NCI-H446 (cell line): ENCODE measurements around the gene GIMAP7.
"Not testable (repeated sequence)": the region's sequence is repeated elsewhere in the genome, so short reads cannot be mapped to it uniquely, and the experiment has no call there.

Experiments used
- DNase-seq, 2 experiments: peaks; one replicate each; lab custom pipeline; 2025; lab: John Stamatoyannopoulos, UW

The GIMAP7 gene

DNA sequence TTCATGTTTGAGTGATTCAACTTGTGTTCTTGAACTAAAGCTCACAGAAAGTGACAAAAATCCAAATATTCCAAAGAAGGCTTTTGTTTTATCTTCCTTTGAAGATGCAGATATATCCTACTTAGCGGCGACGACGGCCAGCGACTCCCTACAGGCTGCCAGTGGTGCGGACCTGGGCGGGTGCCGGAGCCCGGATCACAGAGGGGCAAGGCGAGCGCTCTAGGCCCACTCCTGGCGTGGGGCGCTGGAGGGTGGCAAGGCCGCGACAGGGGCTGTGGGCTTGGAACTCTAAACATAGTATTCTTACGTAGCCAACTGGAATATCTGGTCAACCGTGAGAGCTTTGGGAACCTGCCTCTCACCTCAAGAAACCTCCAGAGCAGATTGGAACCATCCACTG, 914 bp upstream of the GIMAP7 start:
- DNase-seq: no peak

DNA sequence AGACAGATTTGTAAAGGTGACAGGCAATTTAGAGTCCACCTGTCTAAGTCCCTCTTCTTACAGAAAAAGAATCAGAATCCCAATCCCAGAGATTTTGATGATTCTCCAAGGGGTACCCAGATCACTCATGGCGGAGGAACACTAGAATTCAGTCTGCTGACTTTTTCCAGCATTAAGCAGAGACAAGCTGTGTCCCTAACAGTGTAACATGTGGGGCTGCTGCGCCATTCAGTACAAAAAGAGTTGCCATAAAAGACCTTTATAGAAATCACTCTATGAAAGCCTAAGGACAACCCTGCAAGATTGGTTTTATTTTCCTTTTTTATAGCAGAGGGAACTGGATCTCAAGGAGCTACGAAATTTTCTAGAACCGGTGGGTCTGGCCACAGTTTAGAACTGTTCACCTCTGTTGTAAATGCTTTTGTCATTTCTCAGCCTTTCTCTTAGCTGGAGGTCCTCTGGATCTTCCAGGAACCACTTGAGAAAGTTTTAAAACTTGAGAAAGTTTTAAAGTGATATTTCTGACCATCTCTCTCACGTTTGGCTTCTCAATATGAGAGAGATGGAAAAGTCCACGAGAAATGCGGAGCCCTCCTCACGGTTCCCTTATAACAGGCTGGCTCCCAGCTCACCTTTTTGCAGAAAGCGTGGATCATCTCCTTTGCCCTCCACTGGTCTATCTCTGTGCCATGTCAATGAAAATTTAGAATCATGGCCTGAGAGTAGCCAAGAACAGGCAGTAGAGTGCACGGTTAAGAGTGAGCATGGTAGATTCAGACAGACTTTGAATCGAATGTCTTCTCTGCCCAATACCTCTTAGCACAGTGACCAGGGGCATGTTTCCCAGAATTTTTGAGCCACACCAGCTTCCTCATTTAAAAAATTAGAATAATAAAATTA, 826 bp downstream of the GIMAP7 start:
- no peak for DNase-seq

DNA sequence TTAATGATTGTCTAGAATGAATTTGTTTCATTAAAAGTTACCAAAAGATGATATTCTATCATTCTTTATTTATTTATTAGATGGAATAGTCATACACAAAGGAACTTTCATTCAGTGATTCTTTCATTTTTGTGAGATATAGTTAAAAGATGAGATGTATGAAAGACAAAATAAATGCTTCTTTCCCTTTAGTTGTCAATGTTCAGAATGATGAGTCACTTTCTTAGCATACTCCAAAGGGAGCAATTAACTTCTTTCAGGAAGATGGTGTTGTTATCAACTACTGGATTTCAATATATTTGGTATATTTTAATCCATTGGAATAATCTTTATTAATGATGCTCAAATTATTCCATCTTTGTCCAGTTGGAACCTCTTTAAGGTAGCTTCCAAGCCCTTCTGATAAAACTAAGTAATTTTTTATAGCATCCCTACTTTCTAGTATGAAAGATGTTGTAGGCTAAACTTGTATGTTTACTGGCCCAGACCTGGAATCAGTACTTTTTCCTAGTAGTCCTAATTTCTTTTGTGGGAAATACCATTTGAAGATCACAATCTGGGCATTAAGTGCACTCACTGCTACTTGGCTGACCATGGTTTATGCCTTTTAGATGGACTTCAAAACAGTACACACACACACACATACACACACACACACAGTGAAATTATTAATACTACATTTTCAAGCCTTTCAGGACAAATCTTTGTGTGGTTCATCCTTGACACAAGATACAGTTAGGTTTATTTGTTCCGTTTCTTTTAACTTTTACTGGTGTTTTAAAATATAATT, 2.5 kb downstream of the GIMAP7 start:
- no peak for DNase-seq

DNA sequence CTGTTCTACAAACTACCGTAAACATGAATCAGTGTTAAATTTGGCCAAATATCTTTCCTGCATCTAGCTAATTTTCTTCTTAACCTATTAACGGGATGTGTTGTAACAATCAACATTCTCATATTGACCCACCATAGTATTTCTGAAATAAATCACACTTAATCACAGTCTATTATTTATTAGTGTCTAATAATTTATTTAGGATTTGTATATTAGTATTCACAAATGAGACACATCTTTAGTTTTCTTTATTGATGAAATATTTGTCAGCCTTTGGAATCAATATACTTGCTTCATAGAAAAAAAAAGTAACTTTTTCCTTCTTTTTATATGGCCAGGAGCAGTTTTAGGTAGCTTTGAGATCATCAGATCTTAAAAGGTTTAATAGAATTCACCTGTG, 4.6 kb downstream of the GIMAP7 start:
- DNase-seq: no peak

DNA sequence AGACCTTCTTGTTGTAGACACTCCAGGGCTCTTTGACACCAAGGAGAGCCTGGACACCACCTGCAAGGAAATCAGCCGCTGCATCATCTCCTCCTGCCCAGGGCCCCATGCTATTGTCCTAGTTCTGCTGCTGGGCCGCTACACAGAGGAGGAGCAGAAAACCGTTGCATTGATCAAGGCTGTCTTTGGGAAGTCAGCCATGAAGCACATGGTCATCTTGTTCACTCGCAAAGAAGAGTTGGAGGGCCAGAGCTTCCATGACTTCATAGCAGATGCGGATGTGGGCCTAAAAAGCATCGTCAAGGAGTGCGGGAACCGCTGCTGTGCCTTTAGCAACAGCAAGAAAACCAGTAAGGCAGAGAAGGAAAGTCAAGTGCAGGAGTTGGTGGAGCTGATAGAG, 5.5 kb downstream of the GIMAP7 start:
- no peak for DNase-seq

DNA sequence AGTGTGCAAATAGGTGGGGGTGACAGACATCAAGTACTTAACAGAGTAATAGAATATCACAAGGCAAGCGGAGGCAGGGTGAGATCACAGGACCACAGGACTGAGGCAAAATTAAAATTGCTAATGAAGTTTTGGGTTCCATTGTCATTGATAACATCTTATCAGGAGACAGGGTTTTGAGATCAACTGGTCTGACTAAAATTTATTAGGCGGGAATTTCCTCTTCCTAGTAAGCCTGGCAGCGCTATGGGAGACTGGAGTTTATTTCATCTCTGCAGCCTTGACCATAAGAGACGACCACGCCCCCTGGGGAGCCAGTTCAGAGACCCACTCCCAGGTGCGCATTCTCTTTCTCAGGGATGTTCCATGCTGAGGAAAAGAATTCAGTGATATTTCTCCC, 8.3 kb downstream of the GIMAP7 start:
- not testable (repeated sequence) for DNase-seq

DNA sequence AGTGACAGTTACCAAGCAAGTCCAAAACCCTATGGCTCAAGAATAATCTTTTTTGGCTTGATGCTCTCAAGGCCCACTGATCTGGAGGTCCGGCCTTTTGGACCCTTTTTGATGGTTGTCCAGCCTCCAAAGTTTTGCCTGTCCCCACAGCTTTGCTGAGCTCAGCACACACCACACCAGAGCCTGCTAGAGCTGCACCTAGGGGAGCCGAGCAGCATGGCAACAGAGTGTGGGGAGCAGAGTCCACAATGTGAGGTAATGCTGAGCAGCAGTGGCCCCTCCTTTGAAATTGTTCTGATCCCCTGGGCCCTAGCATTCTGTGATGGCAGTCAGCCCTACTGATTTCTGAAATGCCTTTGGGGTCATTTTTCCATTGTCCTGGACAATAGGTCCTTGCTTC, 9.3 kb downstream of the GIMAP7 start:
- DNase-seq: no peak

DNA sequence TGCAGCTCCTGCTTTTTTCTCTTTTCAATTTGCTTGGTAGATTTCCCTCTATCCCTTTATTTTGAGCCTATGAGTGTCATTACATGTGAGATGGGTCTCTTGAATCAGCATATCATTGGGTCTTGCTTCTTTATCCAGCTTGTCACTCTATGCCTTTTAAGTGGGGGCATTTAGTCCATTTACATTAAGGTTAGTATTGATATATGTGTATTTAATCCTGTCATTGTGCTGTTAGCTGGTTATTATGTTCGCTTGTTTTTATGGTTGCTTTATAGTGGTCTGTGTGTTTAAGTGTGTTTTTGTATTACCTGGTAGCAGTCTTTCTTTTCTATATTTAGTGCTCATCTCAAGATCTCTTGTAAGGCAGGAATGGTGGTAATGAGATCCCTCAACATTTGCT, 17.0 kb downstream of the GIMAP7 start:
- DNase-seq: no peak

DNA sequence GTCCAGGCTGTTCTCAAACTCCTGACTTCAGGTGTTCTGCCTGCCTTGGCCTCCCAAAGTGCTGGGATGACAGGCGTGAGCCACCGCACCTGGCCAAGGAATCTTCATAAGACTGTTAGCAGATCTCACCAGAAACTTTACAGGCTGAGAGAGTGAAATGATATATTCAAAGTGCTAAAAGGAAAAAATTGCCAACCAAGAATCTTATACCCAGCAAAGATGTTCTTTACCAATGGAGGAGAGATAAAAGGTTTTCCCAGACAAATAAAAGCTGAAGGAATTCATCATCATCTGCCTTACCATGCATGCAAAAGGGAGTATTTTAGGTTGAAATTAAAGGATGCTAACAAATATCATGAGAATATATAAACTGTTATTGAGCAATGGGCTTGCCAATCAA, 23.6 kb downstream of the GIMAP7 start:
- DNase-seq: no peak

DNA sequence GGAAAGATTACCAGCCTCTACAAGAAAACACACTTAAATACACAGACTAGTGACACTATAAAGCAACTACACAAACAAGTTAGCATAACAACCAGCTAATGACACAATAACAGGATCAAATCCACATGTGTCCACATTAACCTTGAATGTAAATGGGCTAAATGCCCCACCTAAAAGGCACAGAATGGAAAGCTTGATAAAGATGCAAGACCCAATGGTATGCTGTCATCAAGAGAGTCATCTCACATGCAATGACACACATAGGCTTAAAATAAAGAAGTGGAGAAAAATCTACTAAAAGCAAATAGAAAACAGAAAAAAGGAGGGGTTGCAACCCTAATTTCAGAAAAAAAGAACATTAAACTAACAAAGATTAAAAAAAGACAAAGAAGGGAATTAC, 38.5 kb downstream of the GIMAP7 start:
- no peak for DNase-seq

DNA sequence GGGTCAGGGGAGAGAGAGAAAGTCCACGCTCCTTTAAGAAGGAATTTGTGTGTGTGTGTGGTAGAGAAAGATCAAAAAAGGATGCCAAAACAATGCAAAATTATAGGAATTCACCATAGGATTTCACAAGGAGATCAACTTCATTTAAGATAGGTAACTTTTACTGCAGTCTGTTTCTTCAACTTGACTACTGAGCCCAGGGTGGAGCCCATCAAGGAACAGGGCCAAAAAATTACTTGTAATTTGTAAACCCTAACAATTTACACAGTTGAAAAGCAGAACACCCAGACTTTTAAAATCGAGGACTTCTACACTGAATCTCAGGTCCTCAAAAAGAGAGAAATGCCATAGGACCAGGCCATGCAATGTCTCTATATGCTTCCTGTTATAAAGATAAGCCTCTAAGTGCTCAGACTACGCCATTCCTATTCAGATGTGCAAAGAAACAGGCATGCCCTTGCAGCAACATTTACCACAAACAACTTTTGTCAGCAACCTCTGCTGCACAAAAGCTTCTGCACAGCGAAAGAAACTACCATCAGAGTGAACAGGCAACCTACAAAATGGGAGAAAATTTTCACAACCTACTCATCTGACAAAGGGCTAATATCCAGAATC, 42.0 kb downstream of the GIMAP7 start:
- no peak for DNase-seq

DNA sequence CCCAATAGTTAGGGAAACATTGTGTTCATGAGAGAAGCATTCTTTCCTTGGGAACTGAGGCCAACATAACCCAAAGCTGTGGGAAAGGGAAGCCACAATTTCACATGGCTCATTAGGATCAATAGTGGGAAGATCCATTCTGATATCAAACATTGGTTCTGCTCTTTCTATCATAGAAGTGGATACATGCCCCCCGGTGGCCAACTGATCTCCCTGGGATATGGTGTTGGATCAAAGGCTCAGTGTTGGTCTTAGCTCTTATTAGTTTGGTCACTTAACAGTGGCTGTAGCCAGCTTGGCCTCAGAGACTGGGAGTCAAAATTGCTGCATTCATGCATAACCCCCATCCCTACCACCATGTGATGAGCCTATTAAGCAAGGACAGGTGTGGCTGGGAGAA, 45.8 kb downstream of the GIMAP7 start:
- no peak for DNase-seq

DNA sequence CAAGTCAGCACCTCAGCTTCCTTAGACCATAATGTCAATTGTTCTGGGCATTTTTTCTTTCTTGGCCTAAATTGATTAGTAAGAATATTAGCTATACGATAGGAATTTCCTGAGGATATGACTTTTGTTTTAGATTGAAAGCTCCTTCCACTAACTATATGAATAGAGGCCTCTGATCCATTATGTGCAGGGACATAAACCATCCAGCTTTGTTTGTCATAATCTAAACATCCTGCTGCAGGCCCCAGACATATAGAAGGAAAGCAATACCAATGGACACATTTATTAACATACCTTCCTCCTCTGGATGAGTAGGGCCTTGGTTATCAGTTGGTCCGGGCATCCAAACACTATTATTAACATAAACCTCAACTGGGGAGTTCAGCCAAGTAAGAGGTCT, 48.2 kb downstream of the GIMAP7 start:
- DNase-seq: no peak

DNA sequence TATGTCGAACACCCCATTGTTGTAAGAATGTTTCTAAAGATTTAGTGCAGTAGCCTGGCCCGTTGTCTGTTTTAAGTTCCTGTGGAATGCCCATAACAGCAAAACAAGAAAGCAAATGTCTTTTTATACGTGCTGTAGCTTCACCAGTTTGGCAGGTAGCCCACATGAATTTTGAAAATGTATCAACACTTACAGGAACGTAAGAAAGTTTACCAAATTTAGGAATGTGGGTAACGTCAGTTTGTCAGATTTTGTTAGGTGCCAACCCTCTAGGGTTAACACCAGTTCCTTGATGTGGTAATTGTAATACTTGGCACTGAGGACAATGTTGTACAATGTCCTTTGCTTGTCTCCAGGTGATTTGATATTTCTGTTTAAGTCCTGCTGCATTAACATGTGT, 49.3 kb downstream of the GIMAP7 start:
- no peak for DNase-seq

DNA sequence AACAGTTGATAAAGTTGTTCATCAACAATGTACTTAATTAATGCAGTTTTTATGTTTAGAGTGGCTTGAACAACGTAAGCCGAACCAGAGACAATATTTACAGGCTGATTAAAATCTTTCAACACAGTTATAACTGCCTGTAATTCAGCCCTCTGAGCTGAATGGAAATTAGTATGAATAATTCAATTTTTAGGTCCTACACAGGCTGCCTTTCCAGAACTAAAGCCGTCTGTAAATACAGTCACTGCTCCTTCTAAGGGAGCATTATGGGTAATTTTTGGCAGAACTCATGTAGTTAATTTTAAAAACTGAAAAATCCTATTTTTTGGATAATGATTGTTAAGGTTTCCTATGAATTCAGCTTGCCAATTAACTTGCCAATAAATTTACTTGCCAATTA, 49.9 kb downstream of the GIMAP7 start:
- no peak for DNase-seq

DNA sequence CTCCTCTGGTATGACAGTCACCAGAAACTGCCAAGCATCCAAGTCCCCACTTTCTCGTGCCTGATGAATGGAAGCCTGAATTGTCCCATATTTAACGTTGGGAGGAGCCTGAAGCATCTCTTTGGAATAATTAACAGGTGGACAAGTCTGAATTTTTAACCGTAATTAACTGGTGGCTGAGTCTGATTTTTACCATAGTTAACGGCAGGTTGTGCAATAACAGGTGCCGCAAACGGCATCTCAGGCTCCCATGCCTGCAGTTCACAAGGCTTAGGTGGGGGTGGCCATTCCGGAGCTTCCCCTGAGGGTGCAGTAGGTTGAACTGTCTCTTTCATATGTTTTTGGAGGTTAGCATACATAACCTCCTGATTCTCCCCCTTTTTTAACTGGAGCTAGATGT, 50.6 kb downstream of the GIMAP7 start:
- DNase-seq: no peak

DNA sequence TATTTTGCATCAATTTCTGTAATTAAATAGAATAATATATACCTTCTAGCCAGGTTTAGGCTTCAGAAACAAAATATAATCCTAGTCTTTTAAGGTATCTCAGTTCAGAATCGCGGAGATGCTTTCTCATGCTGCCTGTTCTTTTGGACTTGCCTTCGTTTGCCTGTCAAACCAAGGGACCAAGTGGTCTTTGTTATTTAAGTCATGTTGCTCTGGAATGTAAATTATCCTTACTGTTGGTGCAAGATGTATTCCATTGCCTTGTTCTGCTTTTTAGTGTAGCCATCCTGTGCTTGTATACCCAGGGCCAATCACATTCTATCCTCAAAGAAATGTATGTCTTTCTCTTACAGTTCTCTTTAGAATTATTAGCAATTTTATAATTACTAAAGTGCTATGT, 51.5 kb downstream of the GIMAP7 start:
- no peak for DNase-seq

DNA sequence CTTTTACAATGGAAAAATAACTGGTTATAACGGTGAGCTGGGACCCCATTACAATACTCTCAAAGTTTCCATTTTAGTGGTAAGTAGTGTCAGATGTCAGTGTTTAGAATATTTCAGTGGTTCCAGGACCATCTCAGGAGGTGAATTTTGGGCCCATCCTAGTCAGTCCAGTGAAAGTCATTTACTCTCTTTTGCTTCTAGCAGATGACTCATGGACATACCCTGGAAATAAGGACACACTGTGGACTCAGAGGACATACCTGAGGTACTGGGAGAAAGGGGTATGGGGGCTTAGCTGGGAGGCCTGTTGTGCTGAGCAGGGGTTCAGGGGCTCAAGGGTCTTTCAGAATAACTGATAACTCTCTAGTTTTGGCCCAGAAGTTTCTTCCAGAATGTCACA, 51.9 kb downstream of the GIMAP7 start:
- no peak for DNase-seq

DNA sequence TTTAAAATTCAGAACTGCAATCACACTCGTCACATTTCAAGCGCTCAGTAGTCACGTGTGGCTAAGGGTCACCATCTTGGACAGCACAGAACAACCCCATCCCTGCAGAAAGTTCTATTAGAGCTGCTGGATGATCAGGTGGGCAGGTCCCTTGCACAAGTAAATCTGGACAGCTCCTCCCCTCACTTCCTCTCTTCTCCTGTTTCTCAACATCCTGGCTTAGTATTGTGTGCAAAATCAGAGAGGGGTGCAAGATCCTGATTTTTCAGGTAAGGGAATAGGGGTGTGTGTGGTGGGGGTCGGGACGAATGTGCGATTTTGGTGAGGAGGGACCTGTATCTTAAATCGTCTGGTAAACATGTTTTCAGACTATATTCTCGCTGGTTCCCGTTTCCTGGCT, 52.5 kb downstream of the GIMAP7 start, which contains the start of gene GIMAP4:
GIMAP4 (plus strand) TSS at position 222 of the 400 bp plus-strand sequence. CDS start 2,512 bp downstream, outside the sequence.
- DNase-seq: no peak

DNA sequence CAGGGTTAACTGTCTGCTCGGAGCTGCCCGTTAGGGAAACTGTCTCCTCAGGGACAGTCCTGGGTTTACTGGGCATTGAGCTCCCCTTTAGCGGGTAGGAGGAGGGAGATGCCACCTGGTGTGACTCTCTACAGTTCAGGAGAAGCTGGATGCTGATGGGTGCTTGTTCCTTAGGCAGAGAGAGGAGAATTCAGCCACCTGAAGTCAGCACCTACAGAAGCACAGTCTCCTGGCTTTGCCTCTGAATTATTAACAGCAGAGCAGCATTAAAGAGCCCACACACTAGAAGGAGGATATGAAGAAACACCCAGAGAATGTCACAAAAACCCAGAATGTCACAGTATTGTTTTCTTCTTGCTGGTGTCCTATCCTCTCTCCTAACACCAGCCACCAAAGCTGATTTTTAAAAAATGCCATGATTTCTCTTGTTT, 53.2 kb downstream of the GIMAP7 start:
- no peak for DNase-seq

DNA sequence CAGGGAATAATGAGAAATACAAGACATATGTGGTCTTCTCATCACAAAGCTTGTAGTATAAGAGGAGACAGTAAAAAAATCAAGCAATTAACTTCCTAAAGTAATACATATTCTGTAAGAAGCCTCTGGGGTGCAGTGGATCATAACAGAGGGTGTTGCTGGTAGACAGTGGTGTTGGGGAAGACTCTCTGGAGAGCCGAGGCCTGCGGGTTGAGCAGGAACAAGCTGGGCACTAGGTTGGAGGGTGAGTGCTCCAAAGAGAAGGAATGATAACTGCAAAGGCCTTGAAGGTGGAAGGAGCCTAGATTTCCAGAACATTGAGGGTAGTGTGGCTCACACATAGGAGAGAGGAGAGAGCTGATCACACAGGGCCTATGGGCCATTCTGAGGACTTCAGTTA, 54.0 kb downstream of the GIMAP7 start:
- no peak for DNase-seq

DNA sequence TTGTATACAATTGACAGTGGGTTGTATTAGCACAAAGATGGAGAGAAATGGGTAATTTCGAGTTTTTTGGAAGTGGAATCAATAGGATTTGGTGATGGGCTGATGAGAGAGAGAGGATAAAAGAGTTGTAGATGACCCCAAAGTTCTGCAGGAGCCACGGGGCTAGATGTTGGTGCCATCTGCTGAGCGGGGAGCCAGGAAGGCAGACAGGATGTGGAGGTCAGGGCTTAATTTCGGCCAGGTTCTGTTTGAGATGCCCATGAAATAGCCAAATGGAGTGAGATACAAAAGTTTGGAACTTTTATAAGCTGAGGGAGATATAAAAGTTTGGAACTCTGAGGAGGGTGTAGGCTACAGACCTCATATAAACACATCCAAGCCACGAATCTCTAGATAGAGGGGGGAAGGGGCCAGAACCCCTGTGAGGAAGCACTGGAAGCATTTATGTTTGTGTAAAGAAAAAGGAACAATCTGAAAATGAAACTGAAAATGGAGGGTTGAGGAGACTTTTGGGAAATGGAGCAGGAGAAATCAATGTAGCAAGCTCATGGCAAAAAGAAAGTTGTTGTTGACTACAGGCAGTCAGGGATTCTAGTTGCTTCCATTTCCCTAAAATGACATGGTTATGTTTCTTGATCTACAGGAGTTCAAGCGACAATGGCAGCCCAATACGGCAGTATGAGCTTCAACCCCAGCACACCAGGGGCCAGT, 54.7 kb downstream of the GIMAP7 start:
- DNase-seq: no peak
